OCI-LY1 (cell line): ENCODE measurements around the gene SLC17A9.

Experiments used
- H2AFZ ChIP-seq: fragments of 200-600 bp; sonication (generic), shearing (Covaris generic); 2 replicates; pipeline ENCODE4 v1.6.0; 2014; ENCODE audit warnings: antibody characterized with exemption, mild to moderate bottlenecking, low read length
- H3F3A ChIP-seq: fragments of 200-600 bp; sonication (generic), shearing (Covaris generic); 2 replicates; pipeline ENCODE4 v1.6.0; 2014; ENCODE audit warnings: mild to moderate bottlenecking, antibody characterized with exemption, low read length, moderate library complexity; ENCODE audit not compliant: insufficient read depth
- H3K27ac ChIP-seq: fragments of 200-600 bp; sonication (generic); 2 replicates; pipeline ENCODE4 v1.5.1; 2014; ENCODE audit warnings: low read length, mixed run types, mild to moderate bottlenecking, low read depth; ENCODE audit not compliant: poor library complexity, severe bottlenecking
- H3K27me3 ChIP-seq: fragments of 200-600 bp; sonication (generic); 2 replicates; pipeline ENCODE4 v1.6.0; 2014; ENCODE audit warnings: antibody characterized with exemption, mild to moderate bottlenecking, low read length, moderate library complexity; ENCODE audit not compliant: insufficient read depth
- H3K36me3 ChIP-seq: fragments of 200-600 bp; sonication (generic); 2 replicates; pipeline ENCODE4 v1.6.1; 2014; ENCODE audit warnings: mild to moderate bottlenecking, antibody characterized with exemption, low read length, moderate library complexity, mixed read lengths; ENCODE audit not compliant: insufficient read depth
- H3K4me1 ChIP-seq: fragments of 200-600 bp; sonication (generic); 2 replicates; pipeline ENCODE4 v1.5.1; 2014; ENCODE audit warnings: mild to moderate bottlenecking, low read length, moderate library complexity; ENCODE audit not compliant: insufficient read depth, severe bottlenecking
- H3K4me2 ChIP-seq: fragments of 200-600 bp; sonication (generic), shearing (Covaris generic); 2 replicates; pipeline ENCODE4 v1.6.1; 2014; ENCODE audit warnings: low read length
- H3K4me3 ChIP-seq: fragments of 200-600 bp; sonication (generic); 2 replicates; pipeline ENCODE4 v1.5.1; 2014; ENCODE audit warnings: low read length, low read depth, mild to moderate bottlenecking, mixed read lengths; ENCODE audit not compliant: poor library complexity, severe bottlenecking
- H3K79me2 ChIP-seq: fragments of 200-600 bp; shearing (Covaris generic); 2 replicates; pipeline ENCODE4 v1.6.1; 2016; ENCODE audit warnings: mixed run types, low read length, mixed read lengths; ENCODE audit not compliant: insufficient read depth
- H3K9ac ChIP-seq: fragments of 200-600 bp; sonication (generic), shearing (Covaris generic); 2 replicates; pipeline ENCODE4 v1.6.1; 2014; ENCODE audit warnings: mild to moderate bottlenecking, low read length, mixed read lengths
- H3K9me2 ChIP-seq: fragments of 200-600 bp; sonication (generic), shearing (Covaris generic); 2 replicates; pipeline ENCODE4 v1.6.1; 2014; ENCODE audit warnings: low read depth, mild to moderate bottlenecking, low read length, mixed read lengths
- H3K9me3 ChIP-seq: fragments of 200-600 bp; shearing (Covaris generic); 2 replicates; pipeline ENCODE4 v1.6.1; 2014; ENCODE audit warnings: low read length, mixed read lengths
- H4K20me1 ChIP-seq: fragments of 200-600 bp; sonication (generic), shearing (Covaris generic); 2 replicates; pipeline ENCODE4 v1.6.0; 2016; ENCODE audit warnings: mild to moderate bottlenecking, low read length; ENCODE audit not compliant: insufficient read depth
- CTCF ChIP-seq: fragments of 200-600 bp; sonication (generic), shearing (Covaris generic); IDR thresholded peaks from 2 replicates; pipeline ENCODE4 v1.5.1; 2017; ENCODE audit warnings: mild to moderate bottlenecking, antibody characterized with exemption, low read length, moderate library complexity, mixed read lengths
- EZH2 ChIP-seq: fragments of 200-600 bp; sonication (generic), shearing (Covaris generic); IDR thresholded peaks from 2 replicates; pipeline ENCODE4 v1.8.0; 2017; ENCODE audit warnings: borderline replicate concordance, mixed run types, mild to moderate bottlenecking, antibody characterized with exemption, low read length, moderate library complexity, mixed read lengths

SLC17A9 gene

DNA sequence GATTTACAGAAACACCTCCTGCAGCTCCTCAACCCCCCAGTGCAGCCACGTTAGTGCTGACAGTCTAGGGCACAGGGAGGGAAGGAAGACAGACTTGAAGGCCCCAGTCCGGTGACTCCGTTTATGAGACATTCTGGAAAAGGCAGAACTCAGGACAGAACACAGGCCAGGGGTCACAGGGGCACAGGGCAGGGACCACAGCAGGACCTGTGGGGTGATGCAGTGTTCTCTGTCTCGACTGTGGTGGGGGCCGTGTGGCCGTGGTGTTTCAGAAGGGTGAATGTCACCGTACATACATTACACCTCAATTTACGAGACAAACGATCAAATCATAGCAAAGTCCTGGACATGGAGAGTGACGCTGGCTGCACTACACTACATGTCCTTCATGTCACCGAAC is 43.0 kb downstream of the SLC17A9 start:
- H3K4me3 ChIP-seq = no peak overlapping the region
- H3K36me3 ChIP-seq = no peaks in the 10 kb centered on the region
- no peak overlapping the region for H3K4me2 ChIP-seq
- TF ChIP-seq EZH2 = no peak
- no peak for TF ChIP-seq CTCF
- H3K4me1 ChIP-seq = no peaks in the 10 kb centered on the region
- no peaks in the 10 kb centered on the region; the same call in 1 of the 2 replicates for H3K27me3 ChIP-seq
- no peak overlapping the region for H2AFZ ChIP-seq
- H3K27ac ChIP-seq = no peak overlapping the region
- no peaks in the 10 kb centered on the region for H4K20me1 ChIP-seq
- H3K9ac ChIP-seq = no peak overlapping the region
- no peaks in the 10 kb centered on the region for H3F3A ChIP-seq
- no peaks in the 10 kb centered on the region for H3K79me2 ChIP-seq
- no peaks in the 10 kb centered on the region for H3K9me3 ChIP-seq
- no peaks in the 10 kb centered on the region for H3K9me2 ChIP-seq

DNA sequence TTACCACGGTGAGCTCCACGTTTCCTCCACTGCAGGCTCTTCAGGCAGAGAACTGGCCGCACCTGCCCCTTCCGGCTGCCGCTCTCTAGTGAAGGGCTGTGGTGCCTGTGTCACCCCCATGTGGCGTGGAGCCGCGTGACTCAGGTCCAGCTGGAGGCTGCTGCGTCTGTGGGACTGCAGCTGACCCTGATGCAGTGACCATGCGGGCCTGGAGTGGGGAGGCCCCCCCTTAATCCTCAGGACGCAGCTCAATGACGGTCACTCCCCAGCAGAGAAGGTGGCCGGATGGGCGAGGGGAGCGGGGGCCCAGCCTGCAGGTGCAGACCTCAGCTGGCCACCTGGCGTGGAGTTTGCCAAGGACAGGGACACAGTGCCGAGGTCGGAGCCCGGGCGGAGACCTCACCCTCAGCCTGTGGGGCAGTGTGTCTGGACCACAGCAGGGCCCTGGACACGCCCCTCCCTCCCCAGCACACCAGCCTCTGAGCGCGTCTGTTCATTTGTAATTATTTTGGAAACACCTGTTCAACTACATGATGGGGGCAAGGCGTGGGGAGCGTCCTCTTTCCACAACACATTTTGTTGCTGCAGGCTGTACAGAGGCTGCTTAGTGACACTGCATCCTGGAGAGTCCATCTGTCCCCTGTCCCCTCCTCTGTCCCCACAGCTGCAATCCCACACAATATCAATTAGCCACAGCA is 43.5 kb downstream of the SLC17A9 start:
- no peak overlapping the region for H3K27ac ChIP-seq
- no peak overlapping the region for H3K9ac ChIP-seq
- H3K9me3 ChIP-seq = no peaks in the 10 kb centered on the region
- H4K20me1 ChIP-seq = no peaks in the 10 kb centered on the region
- H3K9me2 ChIP-seq = no peaks in the 10 kb centered on the region
- no peaks in the 10 kb centered on the region for H3K36me3 ChIP-seq
- H3K79me2 ChIP-seq = no peaks in the 10 kb centered on the region
- no peak overlapping the region for H2AFZ ChIP-seq
- H3F3A ChIP-seq = no peaks in the 10 kb centered on the region
- TF ChIP-seq EZH2 = no peak
- no peak for TF ChIP-seq CTCF
- no peak overlapping the region for H3K4me3 ChIP-seq
- H3K4me1 ChIP-seq = no peaks in the 10 kb centered on the region
- no peaks in the 10 kb centered on the region; the same call in 1 of the 2 replicates for H3K27me3 ChIP-seq
- no peak overlapping the region for H3K4me2 ChIP-seq

DNA sequence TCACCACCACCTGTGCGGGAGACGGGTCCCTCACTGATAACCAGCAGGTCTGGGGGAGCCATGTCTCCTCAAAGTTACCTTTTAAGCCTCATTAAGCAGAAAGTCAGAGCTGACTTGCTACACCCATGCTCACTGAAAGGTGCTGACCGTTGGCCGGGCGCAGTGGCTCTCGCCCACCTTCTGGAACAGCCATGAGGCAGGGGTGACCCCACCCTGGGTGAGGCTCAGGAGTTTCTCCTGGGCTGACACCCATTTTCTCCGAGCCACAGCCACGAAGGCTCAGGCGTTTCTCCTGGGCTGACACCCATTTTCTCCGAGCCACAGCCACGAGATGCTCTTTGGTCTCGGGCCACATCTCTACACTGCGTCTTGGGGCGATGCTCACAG is 44.1 kb downstream of the SLC17A9 start:
- no peaks in the 10 kb centered on the region; the same call in 1 of the 2 replicates for H3K27me3 ChIP-seq
- no peaks in the 10 kb centered on the region for H3K4me1 ChIP-seq

More for the DNA sequence above, 44.1 kb downstream of the SLC17A9 start:
- no peaks in the 10 kb centered on the region for H3K9me2 ChIP-seq
- no peaks in the 10 kb centered on the region for H4K20me1 ChIP-seq
- H3F3A ChIP-seq = no peaks in the 10 kb centered on the region
- H3K4me3 ChIP-seq = no peak overlapping the region
- no peak overlapping the region for H2AFZ ChIP-seq
- H3K9me3 ChIP-seq = no peaks in the 10 kb centered on the region
- TF ChIP-seq CTCF = no peak
- no peak for TF ChIP-seq EZH2
- H3K9ac ChIP-seq = no peak overlapping the region
- no peak overlapping the region for H3K27ac ChIP-seq
- no peaks in the 10 kb centered on the region for H3K36me3 ChIP-seq
- no peak overlapping the region for H3K4me2 ChIP-seq
- H3K79me2 ChIP-seq = no peaks in the 10 kb centered on the region
